Measurements from ENCODE around the gene NT5C1B.

NT5C1B gene

DNA sequence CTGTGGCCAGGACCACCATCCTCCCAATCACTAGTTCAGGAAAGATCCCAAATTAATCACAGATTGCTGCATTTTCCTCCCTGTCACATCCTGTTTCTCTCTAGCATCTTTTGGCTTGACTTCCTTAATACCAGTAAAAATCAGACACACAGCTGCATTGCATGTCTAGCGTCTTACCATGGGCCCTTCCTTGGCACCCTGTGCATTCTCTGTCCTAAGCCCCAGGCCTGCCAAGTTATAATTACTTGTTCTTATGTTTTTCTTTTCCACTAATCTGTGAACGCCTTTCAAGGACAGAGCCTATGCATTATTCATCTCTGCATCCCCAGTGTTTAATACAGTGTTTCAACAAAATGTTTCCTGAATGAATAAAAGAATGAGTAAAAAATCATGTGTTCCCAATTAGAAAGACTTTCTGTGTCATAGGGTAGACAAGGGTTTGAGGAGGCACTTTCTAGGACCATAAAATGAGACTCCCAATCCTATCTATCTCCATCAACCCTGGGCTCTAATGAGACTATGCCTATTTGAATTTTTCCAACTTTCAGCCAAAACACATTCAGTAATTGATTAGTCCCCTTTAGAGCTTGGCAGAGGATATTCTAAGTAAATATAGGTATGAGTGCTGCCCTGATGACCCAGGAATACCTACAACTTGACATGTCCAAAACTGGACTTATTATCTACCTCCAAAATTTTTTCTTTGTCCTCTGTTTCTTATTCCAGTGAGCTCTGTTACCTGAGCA lies 10.3 kb upstream of the NT5C1B start:
- no peak for DNase-seq (ENCODE audit: low read depth)

DNA sequence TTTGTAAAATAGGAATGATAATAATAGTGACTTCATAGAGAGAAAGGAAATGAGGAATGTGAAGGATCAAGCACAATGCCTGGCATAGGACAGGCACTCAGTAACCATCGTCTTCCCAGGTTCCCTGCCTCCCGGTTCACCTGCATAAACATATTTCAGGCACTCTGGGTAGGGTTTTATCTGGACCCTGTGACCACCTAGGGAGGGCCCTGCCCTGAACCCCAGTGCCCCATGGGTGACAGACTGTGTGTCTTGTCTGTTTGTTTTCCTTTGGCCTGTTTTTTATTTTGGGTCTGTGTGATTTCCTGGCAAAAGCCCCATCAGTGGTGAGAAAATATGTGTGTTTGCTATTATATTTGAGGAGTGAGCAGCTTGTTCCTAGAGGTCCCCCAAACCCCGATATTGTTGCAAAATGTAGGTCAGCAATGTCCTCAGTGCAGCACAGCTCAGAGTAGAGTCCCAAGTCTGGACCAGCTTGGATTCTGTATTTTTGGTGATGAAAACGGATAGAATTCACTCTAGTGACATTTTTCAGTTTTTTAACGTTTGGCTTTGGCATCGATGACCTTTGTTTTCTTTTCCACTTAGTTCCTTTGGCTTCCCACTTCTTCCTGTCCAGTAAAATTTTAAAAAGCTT lies 9.6 kb upstream of the NT5C1B start:
- no peak for DNase-seq (ENCODE audit: low read depth)

DNA sequence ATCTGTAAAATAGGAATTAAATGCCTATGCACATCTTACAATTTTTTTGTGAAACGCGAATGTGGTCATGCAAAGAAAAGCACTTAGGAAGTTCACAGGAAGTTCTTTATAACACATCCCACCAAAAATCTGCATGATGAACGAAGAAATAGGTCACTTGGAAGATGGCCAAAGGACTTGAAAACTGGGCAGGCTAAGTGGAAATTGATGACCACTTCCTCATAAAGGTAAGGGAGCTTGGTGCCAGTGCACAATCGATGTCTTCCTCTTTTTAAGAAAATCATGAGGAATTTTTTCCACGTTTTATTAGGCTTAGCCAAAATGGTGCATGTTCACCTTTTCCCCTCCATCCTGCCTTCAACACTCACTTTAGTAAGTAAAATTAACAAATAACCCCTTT lies 8.2 kb upstream of the NT5C1B start:
- DNase-seq (ENCODE audit: low read depth) = no peak

GRCh38 chr2:18596993-18597392 lies 7.6 kb upstream of the NT5C1B start:
- DNase-seq (ENCODE audit: low read depth) = no peak

DNA sequence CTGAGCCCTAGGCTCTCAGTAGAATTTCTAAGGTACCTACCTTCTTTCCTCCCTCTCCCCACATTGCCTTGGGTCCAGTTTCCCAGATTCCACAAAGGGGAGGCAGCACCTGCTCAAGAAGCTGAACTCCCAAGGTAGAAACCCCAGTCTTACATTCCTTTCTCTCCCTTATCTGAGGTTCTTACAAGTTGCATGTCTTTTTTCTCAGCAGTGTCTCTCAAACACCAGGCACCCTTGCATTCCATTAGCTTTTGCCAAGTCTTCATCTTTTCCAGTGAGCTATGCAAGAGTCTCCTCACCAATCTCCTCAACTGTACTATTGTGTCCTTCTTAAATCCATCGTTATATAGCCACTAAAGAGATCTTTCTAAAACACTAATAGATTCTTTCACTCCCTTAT lies 4.1 kb upstream of the NT5C1B start:
- DNase-seq (ENCODE audit: low read depth) = no peak

DNA sequence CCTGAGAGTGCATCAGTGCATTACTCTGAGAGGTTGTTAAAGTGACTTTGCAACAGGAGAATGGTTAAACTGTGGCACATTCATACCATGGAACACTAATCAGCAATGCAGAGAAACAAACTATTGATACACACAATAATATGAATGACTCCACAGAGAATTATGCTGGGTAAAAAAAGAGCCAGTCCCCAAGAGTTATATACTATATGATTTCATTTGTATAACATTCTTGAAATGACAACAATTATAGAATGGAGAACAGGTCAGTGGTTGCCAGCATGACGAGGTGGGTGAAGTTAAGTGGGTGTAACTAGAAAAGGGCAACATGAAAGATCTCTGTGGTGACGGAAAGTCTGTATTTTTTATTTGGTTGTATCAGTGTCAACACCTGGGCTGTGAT lies 3.0 kb upstream of the NT5C1B start:
- DNase-seq (ENCODE audit: low read depth) = no peak

GRCh38 chr2:18588802-18589201 lies 567 bp downstream of the NT5C1B start:
- DNase-seq (ENCODE audit: low read depth) = no peak

DNA sequence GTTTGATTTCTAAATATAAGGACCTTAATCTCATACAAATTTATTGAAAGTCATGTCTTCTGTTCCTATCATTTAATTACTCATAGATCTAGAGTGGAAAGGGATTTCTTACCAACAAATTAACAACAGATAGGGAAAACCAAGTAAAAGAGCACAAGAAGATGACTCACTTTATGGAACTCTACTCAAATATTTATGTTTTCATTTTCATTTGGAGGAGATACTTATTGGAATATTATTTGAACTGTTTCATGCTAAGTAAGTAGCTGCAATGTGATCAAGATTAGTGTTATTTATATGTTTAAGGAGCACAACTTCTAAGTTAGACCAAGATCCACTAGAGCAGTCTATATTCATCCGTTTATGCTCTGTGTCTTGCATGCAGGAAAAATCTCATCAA lies 1.3 kb downstream of the NT5C1B start:
- no peak for DNase-seq (ENCODE audit: low read depth)

- DNase-seq (ENCODE audit: low read depth) = no peak
Observed at GRCh38 chr2:18585526-18585925, 3.8 kb downstream of the NT5C1B start.

- no peak for DNase-seq (ENCODE audit: low read depth)
Observed at GRCh38 chr2:18584608-18584954, 4.8 kb downstream of the NT5C1B start.

DNA sequence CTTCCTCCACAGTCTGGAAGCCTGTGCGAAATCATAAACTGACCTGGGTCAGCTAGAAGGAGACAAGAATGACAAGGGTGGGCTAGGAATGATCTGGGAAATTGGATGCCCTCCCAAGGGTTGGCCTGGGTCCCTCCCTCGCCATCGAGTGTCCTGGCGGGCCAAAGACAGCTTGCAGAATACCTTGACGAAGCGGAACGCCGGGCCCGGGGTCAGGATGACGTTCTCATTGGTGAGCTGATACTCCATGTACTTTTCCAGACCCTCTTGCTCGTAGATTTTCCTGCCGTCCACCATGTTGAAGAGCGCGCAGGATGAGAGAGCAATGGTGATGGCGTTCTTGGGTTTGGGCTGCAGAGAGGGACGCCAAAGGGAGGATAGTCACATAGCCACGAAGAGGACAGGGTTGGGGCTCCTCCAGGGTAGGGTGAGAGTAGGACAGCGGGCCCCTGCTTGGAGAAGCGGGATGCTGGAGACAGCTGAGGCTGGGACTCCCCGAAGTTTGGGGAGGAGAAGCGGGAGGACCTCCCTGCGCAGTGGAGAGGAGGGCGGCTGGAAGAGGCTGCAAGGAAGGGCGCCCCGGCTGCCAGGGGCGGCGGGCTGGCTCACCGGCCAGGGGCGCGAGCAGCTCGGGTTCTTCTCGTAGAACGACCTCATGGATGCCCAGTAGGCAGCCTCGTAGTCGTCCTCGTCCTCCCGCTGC lies 5.3 kb downstream of the NT5C1B start:
- no peak for DNase-seq (ENCODE audit: low read depth)

DNA sequence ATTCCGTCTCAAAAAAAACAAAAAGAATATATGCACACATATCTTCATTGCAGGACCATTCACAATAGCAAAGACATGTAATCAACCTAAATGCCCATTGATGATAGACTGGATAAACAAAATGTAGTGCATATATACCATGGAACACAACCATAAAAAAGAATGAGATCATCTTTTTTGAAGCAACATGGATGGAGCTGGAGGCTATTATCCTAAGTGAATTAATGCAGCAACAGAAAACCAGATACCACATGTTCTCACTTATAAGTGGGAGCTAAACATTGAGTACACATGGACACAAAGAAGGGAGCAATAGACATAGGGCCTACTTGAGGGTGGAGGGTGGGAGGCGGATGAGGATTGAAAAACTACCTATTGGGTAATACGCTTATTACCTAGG lies 8.8 kb downstream of the NT5C1B start:
- no peak for DNase-seq (ENCODE audit: low read depth)

GRCh38 chr2:18578033-18578432 lies 11.3 kb downstream of the NT5C1B start:
- no peak for DNase-seq (ENCODE audit: low read depth)

- no peak for DNase-seq (ENCODE audit: low read depth)
Observed at GRCh38 chr2:18566145-18566769, 23.1 kb downstream of the NT5C1B start.

DNA sequence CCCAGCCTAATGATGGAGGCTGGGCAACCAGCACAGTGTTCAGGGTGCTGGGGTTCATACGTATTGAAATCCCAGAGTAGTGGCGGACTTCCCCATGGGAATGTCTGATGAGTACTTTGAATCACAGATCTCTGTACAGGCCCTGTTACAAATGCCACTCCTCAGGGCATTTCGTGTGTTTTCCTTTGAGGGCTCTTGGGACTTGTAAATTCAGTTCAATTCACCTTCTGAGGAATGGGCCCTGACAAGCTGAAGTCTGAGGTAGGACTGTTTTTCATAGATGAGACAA lies 28.6 kb downstream of the NT5C1B start:
- DNase-seq (ENCODE audit: low read depth) = no peak

DNA sequence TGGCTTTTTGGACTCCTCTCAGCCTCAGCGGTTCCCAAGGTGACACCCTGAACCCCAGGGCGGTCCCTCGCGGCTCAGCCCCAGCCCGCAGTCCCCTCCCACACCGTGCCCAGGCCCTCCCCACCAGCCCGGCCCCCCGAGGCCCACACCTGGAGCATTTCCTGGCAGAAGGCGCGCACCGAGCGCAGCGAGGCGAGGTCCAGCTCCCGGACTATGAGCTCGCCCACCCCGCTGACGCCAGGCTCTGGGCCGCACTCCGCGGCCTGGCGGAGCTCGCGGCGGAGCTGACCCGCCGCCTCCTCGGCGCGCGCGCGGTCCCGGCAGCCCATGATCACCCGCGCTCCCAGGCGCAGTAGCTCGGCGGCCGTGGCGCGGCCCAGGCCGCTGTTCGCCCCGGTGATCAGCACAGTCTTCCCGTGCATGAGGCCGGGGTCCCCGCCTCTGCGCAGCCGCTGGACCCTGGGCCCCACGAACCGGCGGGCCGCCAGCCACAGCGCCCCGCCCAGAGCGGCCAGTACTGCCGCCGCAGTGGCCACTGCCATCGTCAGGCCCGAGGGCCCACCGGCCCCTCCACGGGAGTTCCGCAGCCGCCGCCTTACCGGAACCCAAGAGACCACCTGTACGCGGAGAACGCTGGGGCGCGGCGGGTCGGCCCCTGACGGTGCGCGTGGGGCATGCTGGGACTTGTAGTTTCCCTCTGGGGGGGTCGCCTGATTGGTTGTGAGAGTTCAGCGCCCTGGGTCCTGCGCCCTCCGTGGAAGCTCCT lies 29.2 kb downstream of the NT5C1B start, which contains the start of gene RDH14:
TSS of gene RDH14 (minus strand) at position 623 of the 766 bp plus-strand sequence. CDS start at position 542, 81 bp downstream.
- peak; percentile 85 for DNase-seq (ENCODE audit: low read depth)

- DNase-seq (ENCODE audit: low read depth) = peak; percentile 1
Observed at GRCh38 chr2:18559531-18560030, 29.8 kb downstream of the NT5C1B start.

GRCh38 chr2:18558458-18558857 lies 30.9 kb downstream of the NT5C1B start:
- no peak for DNase-seq (ENCODE audit: low read depth)

GRCh38 chr2:18557121-18557520 lies 32.2 kb downstream of the NT5C1B start:
- no peak for DNase-seq (ENCODE audit: low read depth)

DNA sequence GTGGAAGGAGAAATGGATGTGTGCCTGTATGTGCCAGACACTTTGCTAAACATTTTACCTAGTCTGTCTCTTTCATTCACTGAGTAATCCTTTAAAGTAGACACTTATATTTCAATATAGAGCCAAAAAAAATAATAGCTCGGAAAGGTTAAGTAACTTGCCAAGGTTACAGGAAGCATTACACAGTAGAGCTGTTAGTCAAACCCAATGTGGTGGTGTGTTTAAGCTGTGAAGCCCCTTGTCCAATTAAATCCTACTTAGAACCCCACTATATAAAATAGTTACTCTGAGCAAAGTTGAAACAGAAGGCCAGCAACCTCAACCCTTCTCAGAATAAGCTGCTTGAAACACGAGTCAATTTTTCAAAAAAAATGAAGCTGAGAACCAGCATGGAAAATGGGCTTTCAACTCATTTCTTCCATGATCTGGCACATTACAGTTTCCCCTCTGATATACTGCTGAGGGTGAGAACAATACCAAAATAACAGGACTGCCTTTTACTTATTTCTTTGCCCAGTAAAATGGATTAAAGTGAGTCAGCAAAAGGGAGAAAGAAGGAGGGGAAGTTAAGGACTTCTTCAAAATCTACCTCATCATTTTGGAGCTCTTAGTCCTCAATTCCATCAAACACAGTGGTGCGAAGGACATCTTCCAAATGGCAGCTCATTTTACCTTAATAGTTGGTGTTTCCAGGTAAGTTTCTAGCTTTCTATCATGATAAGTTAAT lies 36.9 kb downstream of the NT5C1B start:
- no peak for DNase-seq (ENCODE audit: low read depth)

- no peak for DNase-seq (ENCODE audit: low read depth)
Observed at GRCh38 chr2:18551623-18552022, 37.7 kb downstream of the NT5C1B start.

All from stimulated activated CD8-positive, alpha-beta memory T cell treated with anti-CD3 and anti-CD28 coated beads, Interleukin-12 subunit alpha, Interleukin-12 subunit beta, amount 100 ng/mL, for 4 hours (primary cell).